GM18508 (cell line): Measurements from ENCODE around the gene MSANTD7.
"Not testable (repeated sequence)": the region's sequence is repeated elsewhere in the genome, so short reads cannot be mapped to it uniquely, and the experiment has no call there.

Experiments
- ATAC-seq: cut with Tn5 transposase; IDR thresholded peaks from one replicate; pipeline ENCODE4 v1.9.1; 2021; ENCODE audit warnings: moderate number of reproducible peaks; ENCODE audit not compliant: insufficient read depth, unreplicated experiment

MSANTD7 gene, protein sequence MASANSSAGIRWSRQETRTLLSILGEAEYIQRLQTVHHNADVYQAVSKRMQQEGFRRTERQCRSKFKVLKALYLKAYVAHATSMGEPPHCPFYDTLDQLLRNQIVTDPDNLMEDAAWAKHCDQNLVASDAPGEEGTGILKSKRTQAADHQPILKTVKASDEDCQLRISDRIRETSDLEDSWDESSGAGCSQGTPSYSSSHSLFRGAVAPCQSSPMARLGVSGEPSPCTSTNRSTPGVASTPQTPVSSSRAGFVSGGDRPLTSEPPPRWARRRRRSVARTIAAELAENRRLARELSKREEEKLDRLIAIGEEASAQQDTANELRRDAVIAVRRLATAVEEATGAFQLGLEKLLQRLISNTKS

DNA sequence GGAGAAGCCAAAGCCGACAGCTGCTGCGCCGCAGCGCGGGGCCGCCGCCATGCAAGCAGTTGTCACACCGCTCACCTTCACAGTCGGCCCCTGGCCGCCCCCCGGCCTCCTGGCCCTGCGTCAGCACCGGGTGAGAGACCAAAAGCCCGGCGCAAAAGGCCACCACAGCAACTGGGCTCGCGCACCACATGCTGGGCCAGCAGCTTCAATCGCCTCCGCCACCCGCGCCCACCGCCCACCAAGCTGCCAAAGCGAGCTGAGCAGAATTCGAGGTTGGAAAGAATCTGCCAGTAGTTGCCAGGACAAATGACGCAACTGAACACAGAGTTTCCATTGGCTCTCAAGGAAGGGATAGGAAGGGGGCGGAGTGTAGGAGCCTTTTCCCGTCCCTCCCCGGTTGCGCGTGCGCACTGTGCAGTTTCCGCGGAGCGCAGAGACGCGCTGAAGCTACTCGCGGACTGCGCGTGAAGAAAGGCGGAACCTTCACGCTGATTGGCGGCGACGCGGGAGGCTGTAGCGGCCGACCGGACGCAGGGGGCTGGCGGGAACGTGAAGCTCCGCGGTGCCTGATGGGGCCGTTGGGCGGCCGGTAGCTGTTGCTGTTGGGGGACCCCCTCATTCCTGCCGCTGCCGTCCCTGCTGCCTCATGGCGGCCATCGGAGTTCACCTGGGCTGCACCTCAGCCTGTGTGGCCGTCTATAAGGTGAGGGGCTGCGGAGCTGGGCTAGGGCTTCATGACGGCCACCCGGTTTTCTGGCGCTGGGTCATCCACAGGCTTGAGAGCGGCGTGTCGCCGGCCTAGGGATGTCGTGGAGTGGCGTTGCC lies at the start of gene MSANTD7, which contains the start of the genes CDNF and HSPA14:
Gene MSANTD7 (plus strand): TSS at position 550 of the 825 bp plus-strand sequence. CDS start 3,979 bp downstream, outside the sequence.
Gene CDNF (minus strand): TSS at position 281 of the 825 bp plus-strand sequence. CDS start 91 bp downstream, at position 190.
Gene HSPA14 (plus strand): TSS at position 550 of the 825 bp plus-strand sequence. CDS start 97 bp downstream, at position 647.
- ATAC-seq = peak; percentile 88

DNA sequence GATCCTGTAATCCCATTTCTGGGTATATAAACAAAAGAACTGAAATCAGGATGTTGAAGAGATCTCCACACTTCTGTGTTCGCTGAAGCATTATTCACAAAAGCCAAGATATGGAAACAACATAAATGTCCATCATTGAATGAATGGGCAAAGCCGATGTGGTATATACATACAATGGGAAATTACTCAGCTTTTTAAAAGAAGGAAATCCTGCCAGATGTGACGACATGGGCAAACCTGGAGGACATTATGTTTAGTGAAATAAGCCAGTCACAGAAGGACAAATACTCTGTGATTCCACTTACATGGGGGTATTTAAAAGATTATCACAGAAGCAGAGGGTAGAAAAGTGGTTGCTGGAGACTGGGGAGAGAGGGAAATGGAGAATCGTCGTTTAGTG lies 39.5 kb upstream of the MSANTD7 start:
- no peak for ATAC-seq

DNA sequence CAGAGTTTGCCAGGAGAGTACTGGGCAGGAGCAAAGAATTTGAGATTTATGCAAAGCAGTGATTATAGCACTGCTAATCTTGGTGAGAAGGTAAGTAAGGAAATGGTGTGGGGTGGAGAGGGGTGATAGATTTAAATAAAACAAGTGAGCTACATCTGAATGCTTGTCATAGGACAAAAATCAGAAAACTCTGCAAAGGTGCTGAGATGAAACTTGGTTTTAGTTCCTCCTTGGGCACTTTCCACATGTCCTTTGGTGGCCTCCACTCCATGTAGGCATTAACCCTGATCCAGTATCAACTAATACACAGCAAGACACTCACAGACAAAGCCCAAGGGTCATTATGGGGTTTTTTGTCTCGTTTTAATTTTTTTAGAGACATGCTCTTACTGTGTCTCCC lies 37.7 kb upstream of the MSANTD7 start:
- ATAC-seq = no peak

DNA sequence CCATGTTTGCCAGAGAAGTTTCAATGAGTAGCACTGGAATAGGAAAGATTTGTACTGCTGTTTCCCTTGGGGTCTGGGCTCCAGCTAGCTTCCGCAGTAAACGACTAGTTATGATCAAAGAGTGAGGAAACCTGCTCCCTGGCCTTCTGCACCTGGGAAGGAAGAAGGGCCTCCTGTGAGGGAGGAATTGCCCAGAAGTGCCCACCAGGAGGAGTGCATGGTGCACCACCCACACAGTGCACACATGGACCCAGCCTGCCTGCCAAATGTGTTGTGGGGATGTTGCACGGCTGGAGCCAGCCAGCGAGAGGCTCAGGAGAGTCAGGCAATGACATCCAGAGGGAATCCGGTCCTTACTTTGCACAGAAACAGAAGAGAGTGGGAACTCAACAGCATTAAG lies 36.4 kb upstream of the MSANTD7 start:
- no peak for ATAC-seq

DNA sequence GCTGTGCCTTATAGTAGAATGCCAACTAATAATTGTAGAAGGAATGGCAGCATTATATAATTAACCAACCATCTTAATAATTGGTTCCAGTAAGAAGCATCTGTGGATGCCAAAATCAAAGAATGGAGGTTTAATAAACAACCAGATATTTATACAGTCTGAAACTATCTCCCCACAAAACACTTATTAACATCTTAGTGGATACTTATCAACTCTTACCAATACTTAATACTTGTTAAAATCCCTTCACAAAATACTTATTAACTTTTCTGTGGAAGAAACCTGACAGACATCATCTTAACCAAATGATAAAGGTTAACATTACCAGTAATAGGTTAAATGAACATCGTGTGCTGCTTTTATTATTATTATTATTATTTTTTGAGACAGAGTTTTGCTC lies 34.3 kb upstream of the MSANTD7 start:
- no peak for ATAC-seq

DNA sequence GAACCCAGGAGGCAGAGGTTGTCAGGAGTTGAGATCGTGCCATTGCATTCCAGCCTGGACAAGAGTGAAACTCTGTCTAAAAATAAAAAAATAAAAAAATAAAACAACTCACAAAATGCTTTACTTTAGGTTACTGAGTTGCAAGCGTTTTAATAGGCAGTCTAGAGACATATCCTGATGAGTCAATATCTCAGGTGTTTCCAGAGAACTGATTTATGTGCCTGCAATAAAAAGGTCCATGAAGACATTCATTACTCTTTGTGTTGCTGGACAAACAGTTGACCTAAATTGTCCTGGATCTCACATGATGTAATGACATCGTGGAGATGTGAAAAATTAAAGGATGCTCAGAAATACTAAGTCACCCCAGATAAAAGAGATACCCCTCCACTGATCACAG lies 31.8 kb upstream of the MSANTD7 start:
- ATAC-seq = no peak

DNA sequence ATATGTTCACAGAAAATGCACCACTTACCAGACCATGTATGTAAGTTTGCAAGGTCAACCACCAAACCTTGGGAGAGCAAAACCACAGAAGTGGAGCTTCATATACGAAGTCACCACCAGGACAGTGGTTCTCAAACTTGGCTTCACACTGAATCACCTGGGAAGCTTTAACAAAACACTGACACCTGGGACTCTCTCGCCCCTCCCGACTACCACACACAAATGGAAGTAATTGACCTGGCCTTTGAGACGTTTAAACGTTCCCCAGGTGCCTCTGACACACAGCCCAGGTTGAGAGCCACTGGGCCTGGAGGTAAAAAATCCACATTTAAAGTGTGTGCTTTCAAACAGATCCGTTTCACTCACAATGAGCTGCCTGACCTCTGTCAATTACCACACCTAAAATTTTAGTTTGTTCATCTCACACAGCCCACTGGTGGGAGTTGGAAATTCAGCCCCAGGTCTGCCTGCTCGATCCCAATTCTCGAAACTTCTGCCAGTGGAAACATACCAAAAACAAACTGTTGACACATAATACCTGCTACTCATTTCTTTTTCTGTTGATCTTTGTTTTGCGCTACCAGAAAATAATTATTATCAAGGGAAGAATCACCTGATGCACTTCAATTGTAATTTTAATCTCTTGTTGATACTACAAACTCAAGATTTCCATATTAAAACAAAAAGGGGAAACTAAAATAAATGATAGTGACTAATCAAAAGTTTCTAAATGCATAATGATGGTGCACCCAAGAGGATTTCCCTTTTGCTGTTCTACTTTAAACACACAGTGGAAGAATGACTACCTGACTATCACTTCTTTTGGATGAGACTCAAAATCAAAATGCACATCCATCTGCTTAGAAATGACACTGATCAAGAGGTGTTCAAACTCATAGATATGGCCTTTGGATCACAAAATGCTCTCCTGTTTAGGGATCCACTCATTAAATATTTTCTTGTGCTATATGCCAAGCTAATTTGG lies 26.8 kb upstream of the MSANTD7 start:
- no peak for ATAC-seq

DNA sequence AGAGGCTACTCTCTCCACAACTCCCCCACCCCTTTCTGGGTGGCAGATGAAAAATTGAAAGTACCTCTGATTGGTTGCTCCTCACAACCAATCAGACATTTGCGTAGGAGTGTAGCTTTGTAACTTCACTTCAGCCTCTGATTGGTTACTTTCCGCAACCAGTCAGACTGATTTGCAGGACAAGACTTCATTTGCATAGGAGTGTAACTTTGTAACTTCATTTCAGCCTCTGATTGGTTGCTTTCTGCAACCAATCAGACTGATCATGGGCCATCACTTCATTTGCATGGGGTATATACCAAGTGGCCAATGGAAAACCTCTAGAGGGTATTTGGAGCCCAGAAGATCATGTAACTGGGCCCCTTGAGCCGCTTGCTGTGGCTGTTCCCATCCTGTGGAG lies 25.8 kb upstream of the MSANTD7 start:
- no peak for ATAC-seq

DNA sequence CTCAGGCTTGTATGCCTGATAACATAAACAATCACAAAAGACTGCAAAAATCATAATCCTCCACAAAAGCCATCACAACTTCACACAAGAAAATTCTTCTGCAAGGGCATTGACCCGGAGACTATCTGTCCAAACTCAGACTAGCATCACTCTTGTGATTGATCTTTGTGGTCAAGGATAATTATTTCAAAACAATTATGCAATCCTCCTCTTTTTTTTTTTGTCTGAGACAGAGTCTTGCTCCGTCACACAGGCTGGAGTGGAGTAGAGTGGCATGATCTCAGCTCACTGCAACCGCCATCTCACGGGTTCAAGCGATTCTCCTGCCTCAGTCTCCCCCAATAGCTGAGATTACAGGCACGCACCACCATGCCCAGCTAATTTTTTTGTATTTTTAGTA lies 22.4 kb upstream of the MSANTD7 start:
- no peak for ATAC-seq

DNA sequence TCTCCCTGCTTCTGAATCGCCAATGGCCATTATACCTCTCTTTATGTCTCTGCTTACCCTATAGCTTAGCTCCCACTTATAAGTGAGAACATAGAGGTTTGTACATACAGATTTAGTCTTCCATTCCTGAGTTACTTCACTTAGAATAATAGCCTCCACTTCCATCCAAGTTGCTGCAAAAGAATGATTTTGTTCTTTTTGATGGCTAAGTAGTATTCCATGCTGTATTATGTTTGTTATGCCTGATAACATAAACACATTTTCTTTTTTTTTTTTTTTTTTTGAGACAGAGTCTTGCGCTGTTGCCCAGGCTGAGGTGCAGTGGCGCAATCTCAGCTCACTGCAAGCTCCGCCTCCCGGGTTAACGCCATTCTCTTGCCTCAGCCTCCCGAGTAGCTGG lies 21.4 kb upstream of the MSANTD7 start:
- not testable (repeated sequence) for ATAC-seq

DNA sequence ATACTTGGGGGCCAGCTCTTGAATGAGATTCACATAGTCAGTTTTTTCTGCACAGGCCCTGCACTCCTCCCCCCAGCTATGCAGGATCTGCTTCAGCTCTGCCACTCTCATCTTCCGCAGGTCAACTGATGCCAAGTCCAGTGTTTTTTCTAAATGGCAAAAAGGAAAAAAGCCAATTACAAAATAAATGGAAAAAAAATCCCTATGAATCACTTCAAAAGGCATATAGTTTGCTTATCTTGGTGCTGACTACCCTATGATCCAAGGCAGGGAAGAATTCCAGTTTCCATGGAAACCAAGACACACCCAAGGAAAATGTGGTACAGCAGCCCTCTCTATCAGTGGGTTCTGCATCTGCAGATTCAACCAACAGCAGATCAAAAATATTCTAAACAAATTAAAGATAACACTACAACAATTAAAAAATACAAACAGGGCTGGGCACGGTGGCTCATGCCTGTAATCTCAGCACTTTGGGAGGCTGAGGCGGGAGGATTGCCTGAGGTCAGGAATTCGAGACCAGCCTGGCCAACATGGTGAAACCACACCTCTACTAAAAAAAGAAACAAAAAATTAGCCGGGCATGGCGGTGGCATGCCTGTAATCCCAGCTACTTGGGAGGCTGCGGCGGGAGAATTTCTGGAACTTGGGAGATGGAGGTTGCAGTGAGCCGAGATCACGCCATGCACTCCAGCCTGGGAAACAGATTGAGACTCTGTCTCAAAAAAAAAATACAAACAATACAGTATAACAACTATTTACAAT lies 17.9 kb upstream of the MSANTD7 start:
- ATAC-seq = no peak

DNA sequence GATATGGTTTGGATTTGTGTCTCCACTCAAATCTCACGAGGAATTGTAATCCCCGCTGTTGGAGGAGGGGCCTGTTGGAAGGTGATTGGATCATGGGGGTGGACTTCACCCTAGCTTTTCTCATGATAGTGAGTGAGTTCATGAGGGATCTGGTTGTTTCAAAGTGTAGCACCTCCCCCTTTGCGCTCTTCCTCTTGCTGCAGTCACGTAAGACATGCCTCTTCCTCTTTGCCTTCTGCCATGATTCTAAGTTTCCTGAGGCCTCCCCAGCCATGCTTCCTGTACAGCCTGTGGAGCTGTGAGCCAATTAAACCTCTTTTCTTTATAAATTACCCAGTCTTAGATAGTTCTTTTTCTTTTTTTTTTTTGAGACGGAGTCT lies 17.3 kb upstream of the MSANTD7 start:
- no peak for ATAC-seq

DNA sequence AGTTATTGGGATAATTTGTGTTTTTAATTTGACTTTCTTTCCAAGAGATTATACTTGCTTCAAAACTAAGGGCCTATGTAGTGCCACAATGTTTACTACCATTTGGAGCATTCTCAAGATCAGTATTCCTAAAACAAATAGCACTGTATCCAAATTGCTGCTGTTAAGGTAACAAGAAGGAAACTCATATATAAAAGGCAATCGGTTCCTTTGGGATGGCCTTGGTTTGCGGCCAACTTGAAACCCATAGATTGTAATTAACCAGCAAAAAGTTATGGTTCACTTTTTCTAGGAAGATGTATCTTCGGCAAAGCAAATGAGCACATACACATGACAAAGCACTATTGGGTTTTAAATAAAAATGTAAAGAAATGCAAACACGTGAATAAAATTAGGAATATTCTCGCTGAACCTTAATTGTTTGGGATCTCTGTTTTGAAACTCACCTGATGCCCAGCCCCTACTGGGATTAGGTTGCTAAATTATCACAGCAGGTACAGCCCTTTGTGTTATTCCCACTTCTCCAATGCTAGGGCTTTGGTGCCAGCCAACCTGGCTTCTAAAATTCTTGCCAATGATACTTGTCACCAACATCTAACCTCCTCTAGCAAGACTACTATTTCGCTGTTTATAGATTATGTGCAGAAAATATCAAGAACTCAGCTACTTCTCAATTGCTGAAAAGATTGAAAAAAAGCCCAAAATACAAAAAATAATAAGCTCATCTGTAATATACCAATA lies 16.3 kb upstream of the MSANTD7 start:
- no peak for ATAC-seq

DNA sequence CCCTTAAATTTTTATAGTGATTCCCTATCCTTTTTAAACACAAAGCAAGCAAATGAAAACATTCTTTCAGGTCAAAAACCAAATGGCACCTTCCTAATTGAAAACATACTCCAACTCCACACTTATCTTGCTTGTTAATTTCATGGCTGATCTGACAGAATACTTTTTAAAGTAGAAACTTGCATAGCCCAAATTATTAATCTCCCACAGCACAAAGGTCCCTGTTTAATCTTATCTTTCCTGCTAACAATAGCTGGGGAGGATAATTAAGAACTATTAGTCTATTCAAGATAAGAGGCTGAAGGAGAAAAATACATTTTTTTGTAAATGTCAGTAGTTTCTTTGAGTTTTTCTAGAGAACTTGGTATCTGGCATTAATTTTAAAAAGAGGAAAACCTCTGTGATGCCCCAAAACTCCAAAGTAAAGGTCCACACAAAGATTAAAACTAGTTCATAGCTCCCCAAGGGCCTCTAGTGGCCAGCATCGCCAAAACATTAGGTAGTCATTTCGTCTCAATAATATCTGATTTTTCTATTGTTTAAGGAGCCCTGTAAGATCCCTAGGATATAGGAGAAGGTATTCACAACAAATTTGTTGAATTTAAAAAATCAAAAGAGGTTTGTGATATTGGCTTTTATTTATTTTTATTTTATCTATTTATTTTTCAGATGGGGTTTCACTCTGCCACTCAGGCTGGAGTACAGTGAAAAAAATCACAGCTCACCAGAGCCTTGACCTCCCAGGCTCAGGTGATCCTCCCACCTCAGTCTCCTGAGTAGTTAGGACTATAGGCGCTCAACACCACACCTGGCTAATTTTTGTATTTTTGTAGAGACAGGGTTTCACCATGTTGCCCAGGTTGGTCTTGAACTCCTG lies 15.0 kb upstream of the MSANTD7 start:
- no peak for ATAC-seq

DNA sequence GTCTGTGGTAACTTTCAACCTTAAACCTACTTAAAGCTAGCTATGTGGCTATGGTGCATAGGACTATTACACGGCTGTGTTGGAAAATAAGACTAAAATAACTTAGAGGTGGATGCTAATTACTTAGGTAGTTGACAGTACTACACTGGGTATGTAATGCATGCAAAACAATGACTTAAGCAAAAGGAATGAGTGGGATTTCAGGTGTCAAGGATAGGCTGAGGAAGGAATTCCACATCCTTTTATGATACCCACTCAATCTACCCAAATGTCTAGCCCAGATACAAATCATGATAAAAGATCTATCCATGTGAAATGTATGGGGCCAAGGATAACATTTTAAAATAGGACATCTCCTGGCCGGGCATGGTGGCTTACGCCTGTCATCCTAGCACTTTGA lies 14.1 kb upstream of the MSANTD7 start:
- ATAC-seq = no peak

DNA sequence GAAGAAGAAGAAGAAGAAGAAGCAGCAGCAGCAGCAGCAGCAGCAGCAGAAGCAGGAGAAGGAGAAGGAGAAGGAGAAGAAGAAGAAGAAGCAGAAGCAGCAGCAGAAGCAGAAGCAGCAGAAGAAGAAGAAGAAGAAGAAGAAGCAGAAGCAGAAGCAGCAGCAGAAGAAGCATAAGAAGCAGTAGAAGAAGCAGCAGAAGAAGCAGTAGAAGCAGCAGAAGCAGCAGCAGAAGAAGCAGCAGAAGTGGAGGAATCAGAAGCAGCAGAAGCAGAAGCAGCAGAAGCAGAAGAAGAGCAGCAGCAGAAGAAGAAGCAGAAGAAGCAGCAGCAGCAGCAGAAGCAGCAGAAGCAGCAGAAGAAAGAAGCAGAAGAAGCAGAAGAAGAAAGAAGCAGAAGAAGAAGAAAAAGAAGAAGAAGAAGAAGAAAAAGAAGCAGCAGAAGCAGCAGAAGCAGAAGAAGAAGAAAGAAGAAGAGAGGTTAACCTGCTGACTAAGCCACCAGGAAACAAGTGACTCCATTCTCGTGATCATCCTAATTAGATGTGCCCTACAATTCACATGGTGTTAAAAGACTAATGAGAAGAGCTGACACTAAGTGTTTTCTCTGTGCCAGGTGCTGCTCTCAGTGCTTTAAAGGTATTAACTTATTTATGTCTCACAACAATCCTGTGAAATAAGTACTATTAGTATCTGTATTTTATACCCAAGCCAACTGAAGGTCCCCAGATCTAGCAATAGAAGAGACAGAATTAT lies 11.9 kb upstream of the MSANTD7 start:
- no peak for ATAC-seq

DNA sequence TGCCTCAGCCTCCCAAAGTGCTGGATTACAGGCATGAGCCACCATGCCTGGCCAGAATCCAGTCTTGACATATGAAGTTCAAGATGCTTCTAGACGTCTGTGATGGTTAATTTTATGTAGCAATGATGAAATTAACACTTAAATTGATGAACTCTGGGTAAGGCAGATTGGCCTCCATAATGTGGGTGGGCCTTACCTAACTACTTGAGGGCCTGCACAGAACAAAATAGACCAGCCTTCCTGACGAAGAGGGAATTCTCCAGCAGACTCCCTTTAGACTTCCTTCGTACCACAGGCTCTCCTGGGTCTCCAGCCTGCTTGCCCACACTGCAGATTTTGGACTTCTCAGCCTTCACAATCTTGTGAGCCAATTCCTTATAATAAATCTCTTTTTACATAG lies 5.0 kb upstream of the MSANTD7 start:
- ATAC-seq = no peak
